Fibroblast of lung (primary cell): ENCODE data around the gene ZNF750. TPM values are rescaled to one million over a fixed set of nuclear protein-coding genes. Genes with fewer than 3 reads are reported as not detected.

Source experiments
- DNase-seq, 2 donors: peaks; one replicate each; pipeline versions ENCODE4 v3.0.0 to v3.0.0-alpha.2; 2010; ENCODE audit warnings: low read depth in 2 of 2
- H2AFZ ChIP-seq: 2 replicates; pipeline ENCODE4 v1.5.1; 2012; ENCODE audit warnings: low read length, control low read depth, inconsistent platforms
- H3K27ac ChIP-seq: 2 replicates; pipeline ENCODE4 v1.5.1; 2011; ENCODE audit warnings: low read length, control low read depth; ENCODE audit not compliant: insufficient read depth
- H3K27me3 ChIP-seq: 2 replicates; pipeline ENCODE4 v1.5.1; 2011; ENCODE audit warnings: mild to moderate bottlenecking, low read length; ENCODE audit not compliant: control insufficient read depth, insufficient read depth
- H3K36me3 ChIP-seq: 2 replicates; pipeline ENCODE4 v1.5.1; 2011; ENCODE audit warnings: low read length; ENCODE audit not compliant: control insufficient read depth, insufficient read depth
- H3K4me1 ChIP-seq: 2 replicates; pipeline ENCODE4 v1.5.1; 2011; ENCODE audit warnings: low read length; ENCODE audit not compliant: control insufficient read depth, insufficient read depth; ENCODE audit errors: extremely low read depth
- H3K4me2 ChIP-seq: 2 replicates; pipeline ENCODE4 v1.5.1; 2011; ENCODE audit warnings: low read length, control low read depth; ENCODE audit not compliant: insufficient read depth; ENCODE audit errors: extremely low read depth
- H3K4me3 ChIP-seq, 4 experiments: fragments of 200-600 bp in 1 of 4; sonication (generic) in 1 of 4; replicated peaks in 1 of 4; 2 replicates each; pipeline ENCODE4 v1.5.1; 2011 to 2016; ENCODE audit warnings: low read length in 4 of 4, low read depth in 3 of 4, mild to moderate bottlenecking in 3 of 4, control low read depth in 2 of 4, inconsistent platforms in 1 of 4, mixed read lengths in 1 of 4; ENCODE audit not compliant: insufficient read depth in 1 of 4; ENCODE audit errors: control extremely low read depth in 1 of 4
- H3K79me2 ChIP-seq: 2 replicates; pipeline ENCODE4 v1.5.1; 2012; ENCODE audit warnings: mild to moderate bottlenecking, low read length, inconsistent platforms; ENCODE audit not compliant: control insufficient read depth, insufficient read depth
- H3K9ac ChIP-seq: 2 replicates; pipeline ENCODE4 v1.5.1; 2011; ENCODE audit warnings: mild to moderate bottlenecking, low read length, control low read depth; ENCODE audit not compliant: insufficient read depth
- H3K9me3 ChIP-seq: 2 replicates; pipeline ENCODE4 v1.5.1; 2012; ENCODE audit warnings: low read depth, low read length; ENCODE audit not compliant: control insufficient read depth, insufficient read depth
- H4K20me1 ChIP-seq: 2 replicates; pipeline ENCODE4 v1.5.1; 2011; ENCODE audit warnings: low read length; ENCODE audit not compliant: control insufficient read depth, insufficient read depth; ENCODE audit errors: extremely low read depth
- EZH2 ChIP-seq: IDR thresholded peaks from 2 replicates; pipeline ENCODE4 v1.5.1; 2012; ENCODE audit warnings: low read length, control low read depth, mild to moderate bottlenecking; ENCODE audit errors: missing control alignments
- polyA plus RNA-seq, 2 donors: library from polyadenylated mRNA; depleted of rRNA in 1 of 2; stranded (reverse) in 1 of 2; unstranded in 1 of 2; fragments of >200 nt; gene quantifications; 2 replicates each; pipeline ENCODE4 v1.2.1, GENCODE V29; 2011 to 2012; ENCODE audit warnings: missing spikeins in 1 of 2
- total RNA-seq: library from RNA; depleted of rRNA; stranded (reverse); fragments of >200 nt; gene quantifications from 2 replicates; pipeline ENCODE4 v1.2.1, GENCODE V29; 2014
- TF ChIP-seq, protein P1 (sequence below), 2 donors: IDR thresholded peaks in 1 of 2; conservative IDR thresholded peaks in 1 of 2; 1 replicate in 1 of 2; 2 replicates in 1 of 2; pipeline ENCODE4 v1.5.1; 2011 to 2012; ENCODE audit warnings: low read length in 2 of 2, control low read depth in 1 of 2, inconsistent platforms in 1 of 2, low read depth in 1 of 2, mild to moderate bottlenecking in 1 of 2

ZNF750 gene
- total and polyA plus RNA-seq, 2 donors (not counting 1 experiment from before 2014, with no cell fraction given) = not detected

DNA sequence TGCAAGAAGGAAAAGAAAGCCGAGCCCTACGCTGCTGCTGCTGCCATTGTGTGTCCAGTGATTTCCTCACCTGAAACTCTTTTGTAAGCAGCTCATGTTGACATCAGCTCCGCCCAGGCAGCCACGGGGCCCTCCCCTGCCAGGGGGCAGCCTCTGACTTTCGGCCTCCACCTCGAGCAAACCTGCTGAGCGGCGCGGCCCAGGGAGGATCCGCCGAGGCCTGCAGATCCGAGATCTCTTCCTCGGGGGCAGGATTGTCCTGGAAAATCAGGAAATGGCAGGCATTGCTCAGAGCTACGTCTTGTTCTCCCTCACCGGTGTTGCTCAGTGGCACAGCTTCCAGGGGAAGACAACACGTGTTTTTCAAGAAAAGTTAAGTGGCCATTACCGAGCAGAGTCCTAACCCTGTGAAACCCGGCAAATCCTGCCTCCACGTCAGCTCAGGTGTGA lies 35.6 kb upstream of the ZNF750 start:
- Histone ChIP-seq H3K9me3 (no peaks in the 10 kb centered on the region), H4K20me1 (no peaks in the 10 kb centered on the region), H3K27ac (no peak overlapping the region), H3K4me1 (peaks cover 3% of the 10 kb centered on the region), H2AFZ (no peak overlapping the region), H3K4me2 (no peak overlapping the region), H3K27me3 (no peaks in the 10 kb centered on the region), H3K9ac (no peak overlapping the region), H3K79me2 (no peaks in the 10 kb centered on the region), H3K4me3 (no peak overlapping the region), H3K36me3 (peaks cover 4% of the 10 kb centered on the region)
- no peak for DNase-seq
- no peak for TF ChIP-seq EZH2

DNA sequence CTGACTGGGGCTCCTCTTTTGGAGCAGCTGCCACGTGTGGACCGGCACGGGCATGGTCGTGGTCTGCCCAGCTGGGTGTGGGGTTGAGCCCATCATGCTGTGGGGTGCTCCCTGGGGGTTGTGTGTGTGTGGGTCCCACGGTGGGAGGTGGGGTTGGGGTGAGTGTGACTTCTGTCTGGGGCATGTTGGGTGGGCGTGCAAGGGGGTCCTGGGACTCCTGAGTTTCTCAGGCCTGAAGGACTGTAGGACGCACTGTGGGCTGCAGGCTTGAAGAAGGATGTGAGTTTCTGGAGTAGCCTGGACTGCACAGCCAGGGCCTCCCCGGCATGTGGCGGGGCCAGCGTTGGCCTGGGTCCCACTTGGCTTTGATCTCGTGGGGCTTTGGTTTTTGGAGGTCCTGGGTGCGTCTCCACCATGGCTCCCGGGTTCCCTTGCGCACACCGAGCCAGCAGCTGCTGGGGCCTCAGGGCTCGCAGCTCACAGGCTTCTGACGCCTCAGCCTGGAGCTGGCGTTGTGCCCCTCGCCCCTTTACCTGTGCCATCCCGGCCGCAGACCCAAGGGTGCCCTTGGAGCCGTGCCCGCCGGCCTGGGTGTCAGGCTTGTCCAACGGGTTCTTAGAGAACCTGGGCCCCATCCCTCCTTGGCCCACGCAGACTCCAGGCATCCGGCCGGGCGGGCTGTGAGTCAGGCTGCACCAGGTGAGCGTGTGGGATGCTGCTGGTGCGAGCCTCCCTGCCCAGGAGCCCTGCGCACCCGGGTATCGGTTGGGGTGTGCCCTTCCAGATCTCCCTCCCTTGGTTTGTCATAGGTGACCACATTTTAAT lies 34.4 kb upstream of the ZNF750 start:
- peaks cover 4% of the 10 kb centered on the region for H3K36me3 ChIP-seq
- H2AFZ ChIP-seq = no peak overlapping the region
- H3K27ac ChIP-seq = no peak overlapping the region
- no peak overlapping the region for H3K9ac ChIP-seq
- no peaks in the 10 kb centered on the region for H3K9me3 ChIP-seq
- H3K4me3 ChIP-seq = no peak overlapping the region
- no peaks in the 10 kb centered on the region for H3K79me2 ChIP-seq
- DNase-seq = no peak
- TF ChIP-seq, protein P1, sequence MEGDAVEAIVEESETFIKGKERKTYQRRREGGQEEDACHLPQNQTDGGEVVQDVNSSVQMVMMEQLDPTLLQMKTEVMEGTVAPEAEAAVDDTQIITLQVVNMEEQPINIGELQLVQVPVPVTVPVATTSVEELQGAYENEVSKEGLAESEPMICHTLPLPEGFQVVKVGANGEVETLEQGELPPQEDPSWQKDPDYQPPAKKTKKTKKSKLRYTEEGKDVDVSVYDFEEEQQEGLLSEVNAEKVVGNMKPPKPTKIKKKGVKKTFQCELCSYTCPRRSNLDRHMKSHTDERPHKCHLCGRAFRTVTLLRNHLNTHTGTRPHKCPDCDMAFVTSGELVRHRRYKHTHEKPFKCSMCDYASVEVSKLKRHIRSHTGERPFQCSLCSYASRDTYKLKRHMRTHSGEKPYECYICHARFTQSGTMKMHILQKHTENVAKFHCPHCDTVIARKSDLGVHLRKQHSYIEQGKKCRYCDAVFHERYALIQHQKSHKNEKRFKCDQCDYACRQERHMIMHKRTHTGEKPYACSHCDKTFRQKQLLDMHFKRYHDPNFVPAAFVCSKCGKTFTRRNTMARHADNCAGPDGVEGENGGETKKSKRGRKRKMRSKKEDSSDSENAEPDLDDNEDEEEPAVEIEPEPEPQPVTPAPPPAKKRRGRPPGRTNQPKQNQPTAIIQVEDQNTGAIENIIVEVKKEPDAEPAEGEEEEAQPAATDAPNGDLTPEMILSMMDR (conservative IDR thresholded peaks at IDR 0.05 in 1 of 2, IDR thresholded peaks at IDR 0.05 in 1 of 2; ENCODE audit: low read depth in 1 of 2, low read length in 2 of 2) = no peak
- no peak for TF ChIP-seq EZH2
- H3K4me2 ChIP-seq = no peak overlapping the region
- peaks cover 3% of the 10 kb centered on the region for H3K4me1 ChIP-seq
- no peaks in the 10 kb centered on the region for H4K20me1 ChIP-seq
- H3K27me3 ChIP-seq = no peaks in the 10 kb centered on the region

DNA sequence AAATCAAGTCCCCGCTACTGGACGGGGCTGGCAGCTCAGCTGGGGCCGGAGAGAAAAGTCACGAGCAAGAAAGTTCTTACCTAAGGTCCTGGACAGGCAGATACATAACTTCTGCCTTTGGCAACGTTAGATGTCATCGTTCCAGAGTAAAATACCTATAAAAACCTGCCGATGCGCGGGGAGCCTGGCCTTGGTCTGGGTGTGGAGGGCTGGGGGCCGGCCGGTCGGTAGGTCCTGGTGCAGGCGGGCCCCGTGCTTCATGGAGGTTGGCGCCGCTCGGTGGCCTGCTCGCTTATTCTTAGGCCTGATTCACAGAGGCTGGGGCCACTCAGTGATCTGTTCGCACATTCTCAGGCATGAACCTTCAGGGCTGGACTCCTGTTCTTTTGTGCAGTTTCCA lies 33.7 kb upstream of the ZNF750 start:
- no peak overlapping the region for H3K4me2 ChIP-seq
- no peaks in the 10 kb centered on the region for H3K27me3 ChIP-seq
- no peak for TF ChIP-seq EZH2
- TF ChIP-seq, protein P1 (conservative IDR thresholded peaks at IDR 0.05 in 1 of 2, IDR thresholded peaks at IDR 0.05 in 1 of 2; ENCODE audit: low read depth in 1 of 2, low read length in 2 of 2) = no peak
- no peak for DNase-seq
- H4K20me1 ChIP-seq = no peaks in the 10 kb centered on the region
- no peaks in the 10 kb centered on the region for H3K9me3 ChIP-seq
- H3K9ac ChIP-seq = no peak overlapping the region
- no peaks in the 10 kb centered on the region for H3K79me2 ChIP-seq
- H3K4me1 ChIP-seq = peaks cover 3% of the 10 kb centered on the region
- H3K4me3 ChIP-seq = no peak overlapping the region
- H3K36me3 ChIP-seq = peaks cover 4% of the 10 kb centered on the region
- no peak overlapping the region for H2AFZ ChIP-seq
- H3K27ac ChIP-seq = no peak overlapping the region
